A549 (cell line): ENCODE measurements around the gene CACNA1E. TPM values are rescaled to one million over a fixed set of nuclear protein-coding genes. Genes with fewer than 3 reads are reported as not detected.
A peak's percentile ranks its signal among the peaks of the same experiment; 100 is the strongest.

ENCODE experiments used
- ATAC-seq, 2 experiments: fragments of 200-7000 bp in 1 of 2; fragments of >200 bp in 1 of 2; cut with Nextera tagmentation in 1 of 2; cut with Tn5 transposase in 1 of 2; 3 replicates each; pipeline versions ENCODE4 v1.8.0 to v1.9.1; 2018 to 2020; ENCODE audit warnings: mild to moderate bottlenecking in 1 of 2, moderate library complexity in 1 of 2
- CTCF ChIA-PET: fragments of 300-600 bp; sonication (Branson Sonifier 250); formaldehyde crosslinking; extraction: SDS; loops from one replicate; lab custom pipeline; 2021; ENCODE audit warnings: antibody characterized with exemption, inconsistent platforms; lab: Yijun Ruan, JAX
- POLR2A ChIA-PET: fragments of 350-600 bp; formaldehyde crosslinking; extraction: SDS; loops from one replicate; lab custom pipeline; 2021; ENCODE audit warnings: antibody characterized with exemption, inconsistent platforms; lab: Yijun Ruan, JAX
- DNase-seq, 2 experiments: peaks; one replicate each; pipeline versions ENCODE4 v3.0.0 to v3.0.0-alpha.2; 2011 to 2016; ENCODE audit warnings: low read depth in 1 of 2, low spot score in 1 of 2
- FAIRE-seq: peaks from 2 replicates; lab custom pipeline; 2011; peaks lifted over from hg19 to GRCh38; lab: Jason Lieb, UNC
- H3K27ac ChIP-seq, 2 experiments: fragments of >200 bp; sonication (Bioruptor Twin); formaldehyde crosslinking; 3 replicates each; pipeline ENCODE4 v1.5.1; 2016 to 2017
- H3K4me1 ChIP-seq: fragments of >200 bp; sonication (Bioruptor Twin); formaldehyde crosslinking; 3 replicates; pipeline ENCODE4 v1.6.1; 2016
- H3K4me2 ChIP-seq: fragments of >200 bp; sonication (Bioruptor Twin); formaldehyde crosslinking; 3 replicates; pipeline ENCODE4 v1.6.1; 2016
- H3K4me3 ChIP-seq: fragments of >200 bp; sonication (Bioruptor Twin); formaldehyde crosslinking; 3 replicates; pipeline ENCODE4 v1.5.1; 2016
- H3K9me3 ChIP-seq: fragments of >200 bp; sonication (Bioruptor Twin); formaldehyde crosslinking; 3 replicates; pipeline ENCODE4 v1.6.1; 2016
- BCL3 ChIP-seq: fragments of >200 bp; sonication (Bioruptor Twin); formaldehyde crosslinking; IDR thresholded peaks from 3 replicates; pipeline ENCODE4 v1.6.1; 2016
- CHD2 ChIP-seq: fragments of 150-350 bp; IDR thresholded peaks from 2 replicates; pipeline ENCODE4 v1.6.1; 2014; ENCODE audit warnings: low read length; ENCODE audit not compliant: partially characterized antibody
- CHD4 ChIP-seq: fragments of 200-600 bp; sonication (generic); IDR thresholded peaks from 2 replicates; pipeline ENCODE4 v1.6.1; 2016; ENCODE audit warnings: antibody characterized with exemption, mild to moderate bottlenecking, borderline replicate concordance
- CTCF ChIP-seq: fragments of >200 bp; sonication (Bioruptor Twin); formaldehyde crosslinking; IDR thresholded peaks from 3 replicates; pipeline ENCODE4 v1.5.1; 2016
- FOSL2 ChIP-seq, 2 experiments: fragments of 450-650 bp in 1 of 2; fragments of >200 bp in 1 of 2; sonication (Bioruptor Twin) in 1 of 2; formaldehyde crosslinking; IDR thresholded peaks; 2 replicates each; pipeline versions ENCODE4 v1.5.0 to v1.6.1; 2016 to 2020; ENCODE audit warnings: mild to moderate bottlenecking in 1 of 2, moderate library complexity in 1 of 2
- FOXS1 ChIP-seq: fragments of 250-450 bp; sonication (Bioruptor Pico); IDR thresholded peaks from 2 replicates; pipeline ENCODE4 v1.5.0; 2020; ENCODE audit warnings: mild to moderate bottlenecking, moderate library complexity
- GATA3 ChIP-seq: IDR thresholded peaks from 2 replicates; pipeline ENCODE4 v1.6.1; 2012; ENCODE audit warnings: borderline replicate concordance
- HOXA7 ChIP-seq: fragments of 250-450 bp; sonication (Bioruptor Pico); IDR thresholded peaks from 2 replicates; pipeline ENCODE4 v1.5.0; 2020; ENCODE audit warnings: mild to moderate bottlenecking, moderate library complexity
- MAX ChIP-seq: IDR thresholded peaks from 2 replicates; pipeline ENCODE4 v1.6.1; 2012
- MYC ChIP-seq: IDR thresholded peaks from 2 replicates; pipeline ENCODE4 v1.6.1; 2012; ENCODE audit warnings: mild to moderate bottlenecking, inconsistent platforms, low read length, improper control_type of control experiment, borderline replicate concordance
- PBX3 ChIP-seq: IDR thresholded peaks from 2 replicates; pipeline ENCODE4 v1.6.1; 2012
- RAD21 ChIP-seq, 2 experiments: fragments of >200 bp in 1 of 2; sonication (Bioruptor Twin) in 1 of 2; formaldehyde crosslinking in 1 of 2; IDR thresholded peaks in 1 of 2; conservative IDR thresholded peaks in 1 of 2; 2 replicates in 1 of 2; 3 replicates in 1 of 2; pipeline ENCODE4 v1.6.1; 2012 to 2018; ENCODE audit warnings: inconsistent platforms in 1 of 2
- REST ChIP-seq: fragments of 200-600 bp; sonication (generic); IDR thresholded peaks from 2 replicates; pipeline ENCODE4 v1.6.1; 2016; ENCODE audit warnings: antibody characterized with exemption, mild to moderate bottlenecking, moderate library complexity
- SMC3 ChIP-seq: fragments of >200 bp; sonication (Bioruptor Twin); formaldehyde crosslinking; IDR thresholded peaks from 3 replicates; pipeline ENCODE4 v1.6.1; 2018; ENCODE audit warnings: inconsistent platforms
- SREBF2 ChIP-seq: fragments of 450-650 bp; IDR thresholded peaks from 2 replicates; pipeline ENCODE4 v1.6.1; 2014; ENCODE audit warnings: mild to moderate bottlenecking, moderate library complexity
- TP53 ChIP-seq: fragments of 250-450 bp; sonication (Bioruptor Pico); IDR thresholded peaks from 2 replicates; pipeline ENCODE4 v1.5.0; 2021; ENCODE audit warnings: mild to moderate bottlenecking, moderate library complexity
- WGBS: methylation state at CpG from one replicate; pipeline ENCODE4 v1.1.6; 2017; ENCODE audit errors: missing lambda C conversion rate; 5-methylcytosine and 5-hydroxymethylcytosine counted together
- polyA plus RNA-seq, 4 experiments: library from polyadenylated mRNA; depleted of rRNA in 3 of 4; stranded (reverse); fragments of >200 nt; fragmentation: RNase III in 1 of 4; extraction: RNeasy Plus Mini Kit Qiagen cat#74134 plus additional on column Dnase treatment in 1 of 4; gene quantifications; 2 replicates in 3 of 4; 3 replicates in 1 of 4; pipeline ENCODE4 v1.2.3, GENCODE V29; 2011 to 2017

Gene CACNA1E
- polyA plus RNA-seq, 2 of the 4 experiments (the other 2 are of a cell fraction), result 0.01 TPM; not detected in 1

- Histone ChIP-seq H3K4me2 (no peak overlapping the region), H3K27ac (no peak overlapping the region), H3K4me1 (no peaks in the 10 kb centered on the region), H3K9me3 (no peaks in the 10 kb centered on the region), H3K4me3 (no peak overlapping the region)
- 1% methylated on average over 4 of the region's 5 CpGs for whole genome bisulfite sequencing
- no peak for DNase-seq
- ChIA-PET CTCF (interaction anchor here (0.6 to 2.0 kb wide), 5 partner anchors 9 to 1095 kb away, joined by 4 to 9 read pairs (median 4); no protein-coding TSS in a partner anchor), POLR2A (no interaction called here)
- ATAC-seq, result no peak
- TF ChIP-seq FOXS1 (CRISPR knock-in tag), result no peak
- no peak for TF ChIP-seq MAX
- TF ChIP-seq TP53 (CRISPR knock-in tag), result no peak
- TF ChIP-seq CHD2, result no peak
- TF ChIP-seq BCL3, result no peak
- no peak for TF ChIP-seq FOSL2 (IDR thresholded peaks at IDR 0.05)
- TF ChIP-seq FOSL2 (CRISPR knock-in tag; IDR thresholded peaks at IDR 0.05), result no peak
- no peak for TF ChIP-seq GATA3
- no peak for TF ChIP-seq PBX3
- TF ChIP-seq SREBF2, result no peak
- no peak for TF ChIP-seq CHD4
- TF ChIP-seq MYC, result no peak
- FAIRE-seq, result no peak
These were observed 192.5 kb downstream of the CACNA1E start for GRCh38 chr1:181675918-181676190.

- Histone ChIP-seq H3K4me2 (no peak overlapping the region), H3K4me1 (no peaks in the 10 kb centered on the region), H3K27ac (no peak overlapping the region), H3K4me3 (no peak overlapping the region), H3K9me3 (no peaks in the 10 kb centered on the region)
- peak; percentile 23 to 48; a peak in 3 of 5 replicates for TF ChIP-seq RAD21 (conservative IDR thresholded peaks at IDR 0.05 in 1 of 2, IDR thresholded peaks at IDR 0.05 in 1 of 2)
- peak; percentile 33; the same call in 1 of the 3 replicates for TF ChIP-seq SMC3
- no peak for TF ChIP-seq HOXA7 (CRISPR knock-in tag)
- peak; percentile 24; the same call in 1 of the 3 replicates for TF ChIP-seq CTCF
- no peak for TF ChIP-seq REST
- 3% methylated on average over 6 of the region's 6 CpGs for WGBS
- FAIRE-seq, result no peak
- POLR2A ChIA-PET, result no interaction called here
- CTCF ChIA-PET, result interaction anchor here (0.6 to 2.0 kb wide), 7 partner anchors 10 to 1096 kb away, joined by 3 to 9 read pairs (median 4); partner anchors contain the start of gene CACNA1E
- peak; percentile 41 to 46 for DNase-seq
- peak; percentile 62 to 89; a peak in 4 of 6 replicates for ATAC-seq
These were observed 193.0 kb downstream of the CACNA1E start for GRCh38 chr1:181676269-181676668.
